Type B pancreatic cell (in vitro differentiated cells): ENCODE data around the gene HAGH. TPM values are rescaled to one million over a fixed set of nuclear protein-coding genes. Genes with fewer than 3 reads are reported as not detected.
A peak's percentile ranks its signal among the peaks of the same experiment; 100 is the strongest.

ENCODE experiments used
- DNase-seq: peaks from one replicate; pipeline ENCODE4 v3.0.0; 2021; ENCODE audit warnings: mixed read lengths; ENCODE audit not compliant: unreplicated experiment; ENCODE audit errors: extremely low spot score
- H3K27ac Mint-ChIP-seq: 2 replicates; pipeline ENCODE4 v1.8.0; 2021; ENCODE audit warnings: mild to moderate bottlenecking, mixed read lengths
- H3K27me3 Mint-ChIP-seq: 2 replicates; pipeline ENCODE4 v1.8.0; 2021; ENCODE audit warnings: mixed read lengths
- H3K36me3 Mint-ChIP-seq: 2 replicates; pipeline ENCODE4 v1.8.0; 2021; ENCODE audit warnings: mixed read lengths
- H3K4me1 Mint-ChIP-seq: one replicate; pipeline ENCODE4 v1.8.0; 2021; ENCODE audit warnings: mixed read lengths; ENCODE audit not compliant: unreplicated experiment
- H3K4me3 Mint-ChIP-seq: 2 replicates; pipeline ENCODE4 v1.8.0; 2021; ENCODE audit warnings: mild to moderate bottlenecking, mixed read lengths
- H3K9me3 Mint-ChIP-seq: 2 replicates; pipeline ENCODE4 v1.8.0; 2021; ENCODE audit warnings: mixed read lengths
- CTCF ChIP-seq: fragments of 200-600 bp; sonication (generic); conservative IDR thresholded peaks from 2 replicates; pipeline ENCODE4 v1.5.0; 2021; ENCODE audit warnings: antibody characterized with exemption, mild to moderate bottlenecking
- total RNA-seq: library from RNA; stranded (reverse); gene quantifications from 2 replicates; pipeline ENCODE4 v1.2.1, GENCODE V29; 2021; ENCODE audit warnings: low replicate concordance

HAGH gene
- total RNA-seq, 1 donor from 2014 or later = 36.7 TPM

DNA sequence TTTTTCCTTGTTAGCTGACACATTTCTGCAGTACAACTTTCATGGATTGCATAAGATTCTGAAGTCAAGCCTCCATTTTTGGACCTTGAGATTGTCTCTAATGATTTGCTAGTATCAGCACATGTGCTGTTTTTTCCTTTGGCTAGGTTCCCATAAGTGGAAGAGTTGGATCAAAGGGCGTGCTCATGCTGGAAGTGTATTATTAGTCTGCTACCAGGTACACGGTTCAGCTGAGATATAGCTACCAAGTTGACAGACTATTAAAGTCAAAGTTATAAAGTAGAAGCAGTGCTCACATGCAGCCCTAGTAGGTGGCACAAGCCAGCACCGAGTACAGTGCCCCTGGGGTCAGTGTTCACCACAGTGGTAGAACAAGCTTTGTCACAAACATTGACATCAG, 3.6 kb upstream of the HAGH start:
- no peak for TF ChIP-seq CTCF
- H3K27ac Mint-ChIP-seq = peak overlapping the region; percentile 39
- H3K27me3 Mint-ChIP-seq = no peaks in the 10 kb centered on the region
- no peak for DNase-seq
- H3K4me1 Mint-ChIP-seq = peaks cover 20% of the 10 kb centered on the region
- peaks cover 9% of the 10 kb centered on the region for H3K36me3 Mint-ChIP-seq
- peak overlapping the region; percentile 41 for H3K4me3 Mint-ChIP-seq
- H3K9me3 Mint-ChIP-seq = no peaks in the 10 kb centered on the region

DNA sequence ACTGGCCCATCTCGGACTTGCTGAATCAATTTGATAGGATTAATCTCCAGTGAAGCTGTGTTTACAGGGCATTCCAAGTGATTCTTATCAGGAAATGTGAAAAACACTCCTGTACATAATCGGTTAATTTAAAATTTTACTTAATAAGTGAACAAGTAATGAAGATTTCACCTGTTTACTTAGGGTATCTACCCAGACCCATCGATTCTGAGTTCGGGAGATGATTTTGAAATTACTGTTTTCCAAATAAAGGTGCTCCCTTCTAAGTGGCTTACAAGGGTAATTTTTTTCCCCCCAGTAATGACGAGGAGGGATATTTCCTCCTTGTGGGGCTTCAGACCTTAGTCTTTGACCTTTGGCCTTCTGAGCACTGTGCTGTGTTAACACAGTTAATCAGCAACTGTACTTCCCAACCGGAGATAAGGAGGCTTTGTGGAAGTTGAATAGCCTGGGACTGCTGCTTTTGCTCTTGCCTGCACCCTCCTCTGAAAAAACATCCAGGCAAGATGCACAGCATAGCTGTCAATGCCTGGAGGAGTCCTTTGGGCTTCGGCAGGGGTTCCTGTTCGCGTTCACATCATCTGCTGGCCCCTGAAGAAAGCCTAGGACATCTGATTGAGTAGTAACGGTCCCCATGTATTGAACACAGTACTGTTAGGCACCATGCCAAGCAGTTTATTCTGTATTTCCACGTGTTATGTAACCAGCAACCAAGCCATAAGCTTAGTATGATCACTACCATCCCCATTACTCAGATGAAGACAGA, 2.2 kb upstream of the HAGH start:
- Mint-ChIP-seq H3K27ac (peak overlapping the region; percentile 78), H3K4me3 (peak overlapping the region; percentile 96), H3K9me3 (no peaks in the 10 kb centered on the region), H3K4me1 (peaks cover 20% of the 10 kb centered on the region), H3K27me3 (no peaks in the 10 kb centered on the region), H3K36me3 (peaks cover 9% of the 10 kb centered on the region)
- no peak for TF ChIP-seq CTCF
- no peak for DNase-seq

DNA sequence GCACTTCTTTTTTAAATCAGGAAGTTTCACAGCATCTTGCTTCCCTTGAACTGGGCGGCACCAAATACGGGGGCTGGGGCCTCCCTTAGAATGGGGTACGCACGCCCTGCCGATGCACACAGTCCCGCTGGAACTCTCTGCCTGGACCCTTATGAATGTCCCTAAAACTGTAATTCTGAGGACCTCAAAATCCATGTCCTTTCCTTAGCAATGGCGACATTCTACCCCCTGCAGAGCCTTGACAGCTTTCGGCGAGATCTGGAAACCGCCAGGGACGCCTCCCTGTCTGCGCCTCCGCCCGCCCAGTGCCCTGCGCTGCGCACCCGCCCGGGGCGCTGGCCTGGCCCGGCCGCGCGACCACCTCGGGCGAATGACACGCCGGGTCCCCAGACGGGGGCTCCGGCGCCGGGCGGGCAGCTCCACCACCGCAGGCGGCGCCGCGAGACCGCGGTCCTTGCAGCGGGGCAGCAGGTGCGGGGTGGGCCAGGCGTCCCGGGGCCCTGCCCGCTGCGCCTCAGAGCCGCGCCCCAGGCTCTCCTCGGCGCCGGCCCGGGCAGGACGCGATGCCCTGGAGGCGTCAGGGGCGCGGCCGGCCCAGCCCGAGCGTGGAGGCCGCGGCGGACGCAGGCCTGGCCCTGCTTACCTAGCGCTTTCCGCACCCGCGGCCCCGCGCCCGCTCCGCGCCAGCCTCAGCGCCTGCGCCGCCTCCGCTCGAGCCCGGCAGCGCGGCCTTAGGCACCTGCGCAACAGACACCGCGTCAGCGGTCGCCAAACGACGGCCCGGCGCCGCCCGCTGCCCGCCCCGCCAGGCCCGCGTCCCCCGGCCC, 548 bp downstream of the HAGH start:
- Mint-ChIP-seq H3K27ac (peak overlapping the region; percentile 58), H3K4me3 (peak overlapping the region; percentile 84), H3K9me3 (no peaks in the 10 kb centered on the region), H3K36me3 (peaks cover 5% of the 10 kb centered on the region), H3K27me3 (no peaks in the 10 kb centered on the region), H3K4me1 (peaks cover 16% of the 10 kb centered on the region)
- DNase-seq = no peak
- peak; percentile 22 for TF ChIP-seq CTCF

DNA sequence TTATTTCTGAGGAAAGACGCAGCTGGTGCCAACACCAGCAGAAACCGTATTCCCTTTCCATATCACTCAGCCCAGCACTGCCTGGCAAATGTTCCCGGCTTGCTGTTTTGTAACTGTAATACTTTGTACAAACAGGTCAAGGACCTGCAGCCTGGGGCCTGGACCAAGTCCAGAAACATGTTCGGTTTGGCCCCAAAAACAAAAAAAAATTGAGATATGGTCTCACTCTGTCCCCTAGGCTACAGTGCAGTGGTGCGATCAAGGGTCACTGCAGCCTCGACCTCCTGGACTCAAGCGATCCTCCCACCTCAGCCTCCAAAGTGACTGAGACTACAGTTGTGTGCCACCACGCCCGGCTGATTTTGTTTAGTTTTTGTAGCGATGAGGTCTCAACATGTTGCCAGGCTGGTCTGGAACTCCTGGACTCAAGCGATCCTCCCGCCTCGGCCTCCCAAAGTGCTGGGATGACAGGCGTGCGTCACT, 1.2 kb downstream of the HAGH start:
- no peak for DNase-seq
- Mint-ChIP-seq H3K36me3 (peaks cover 5% of the 10 kb centered on the region), H3K9me3 (no peaks in the 10 kb centered on the region), H3K27ac (peak overlapping the region; percentile 58), H3K27me3 (no peaks in the 10 kb centered on the region), H3K4me1 (peaks cover 16% of the 10 kb centered on the region), H3K4me3 (peak overlapping the region; percentile 84)
- no peak for TF ChIP-seq CTCF

DNA sequence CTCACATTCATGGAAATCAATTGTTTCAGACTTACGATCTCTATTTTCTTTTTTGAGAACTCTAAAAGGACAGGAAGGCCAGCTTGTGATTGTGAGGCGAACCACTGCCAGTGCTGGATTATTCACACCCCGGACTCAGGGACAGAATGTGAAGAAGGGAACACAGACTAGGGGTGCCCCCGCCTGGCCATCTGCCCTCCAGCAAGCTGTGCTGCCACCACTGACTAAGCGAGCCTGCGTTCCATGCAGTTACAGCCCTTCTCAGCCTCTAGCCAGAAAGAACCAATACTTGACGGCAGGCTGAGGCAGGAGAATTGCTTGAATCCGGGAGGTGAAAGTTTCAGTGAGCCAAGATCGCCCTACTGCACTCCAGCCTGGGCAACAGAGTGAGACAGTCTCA, 2.8 kb downstream of the HAGH start:
- no peaks in the 10 kb centered on the region for H3K9me3 Mint-ChIP-seq
- H3K27ac Mint-ChIP-seq = peak overlapping the region; percentile 50
- peak; percentile 21 for TF ChIP-seq CTCF
- peak overlapping the region; percentile 55 for H3K4me3 Mint-ChIP-seq
- peaks cover 8% of the 10 kb centered on the region for H3K4me1 Mint-ChIP-seq
- no peak for DNase-seq
- H3K27me3 Mint-ChIP-seq = no peaks in the 10 kb centered on the region
- H3K36me3 Mint-ChIP-seq = no peaks in the 10 kb centered on the region
